Endothelial cell of umbilical vein (primary cell): ENCODE results near the gene A1BG.

Experiments
- CTCF ChIP-seq, 2 donors: IDR thresholded peaks; 1 replicate in 1 of 2; 2 replicates in 1 of 2; pipeline ENCODE4 v1.5.1; 2011; ENCODE audit warnings: low read length in 2 of 2, mild to moderate bottlenecking in 2 of 2, moderate library complexity in 2 of 2, control low read depth in 1 of 2, inconsistent platforms in 1 of 2, low read depth in 1 of 2; ENCODE audit not compliant: insufficient read depth in 1 of 2; ENCODE audit errors: extremely low read depth in 1 of 2
- EZH2 ChIP-seq: IDR thresholded peaks from 2 replicates; pipeline ENCODE4 v1.6.1; 2012; ENCODE audit warnings: borderline replicate concordance, low read depth, mild to moderate bottlenecking, moderate library complexity, low read length, inconsistent platforms; ENCODE audit not compliant: severe bottlenecking
- MYC ChIP-seq: IDR thresholded peaks from one replicate; pipeline ENCODE4 v1.6.1; 2011; ENCODE audit warnings: mild to moderate bottlenecking, low read depth, low read length
- POLR2A ChIP-seq: IDR thresholded peaks from 2 replicates; pipeline ENCODE4 v1.6.1; 2012; ENCODE audit warnings: low read depth, mild to moderate bottlenecking, control low read depth, low read length

GRCh38 chr19:58398087-58398486, 44.8 kb upstream of the A1BG start:
- TF ChIP-seq POLR2A (no peak), CTCF (IDR thresholded peaks at IDR 0.05; ENCODE audit: extremely low read depth in 1 of 2, insufficient read depth in 1 of 2, low read depth in 1 of 2, low read length in 2 of 2) (no peak), EZH2 (no peak), MYC (no peak)
